Epithelial cell of esophagus (primary cell): Measurements from ENCODE around the gene ZDHHC14.

Source experiments
- DNase-seq: peaks from one replicate; pipeline ENCODE4 v3.0.0; 2010; ENCODE audit warnings: low read depth
- H3K4me3 ChIP-seq: 2 replicates; pipeline ENCODE4 v1.5.1; 2011; ENCODE audit warnings: mild to moderate bottlenecking, low read length, control low read depth
- CTCF ChIP-seq: IDR thresholded peaks from 2 replicates; pipeline ENCODE4 v1.5.1; 2011; ENCODE audit warnings: low read depth, mild to moderate bottlenecking, low read length, control low read depth, inconsistent platforms; ENCODE audit not compliant: insufficient read depth; ENCODE audit errors: missing control alignments

ZDHHC14 gene

GRCh38 chr6:157537556-157537955 is 156.6 kb downstream of the ZDHHC14 start:
- DNase-seq: no peak
- no peak overlapping the region for H3K4me3 ChIP-seq
- TF ChIP-seq CTCF: no peak

GRCh38 chr6:157538168-157538567 is 157.2 kb downstream of the ZDHHC14 start:
- TF ChIP-seq CTCF: no peak
- DNase-seq: no peak
- H3K4me3 ChIP-seq: no peak overlapping the region

GRCh38 chr6:157538698-157539097 is 157.7 kb downstream of the ZDHHC14 start:
- TF ChIP-seq CTCF: no peak

GRCh38 chr6:157539421-157539822 is 158.4 kb downstream of the ZDHHC14 start:
- H3K4me3 ChIP-seq: no peak overlapping the region
- no peak for DNase-seq
- TF ChIP-seq CTCF: no peak

More at GRCh38 chr6:157538698-157539097, 157.7 kb downstream of the ZDHHC14 start:
- DNase-seq: no peak
- no peak overlapping the region for H3K4me3 ChIP-seq

GRCh38 chr6:157539900-157540752 is 159.1 kb downstream of the ZDHHC14 start:
- TF ChIP-seq CTCF: no peak
- H3K4me3 ChIP-seq: no peak overlapping the region
- DNase-seq: no peak

- no peak overlapping the region for H3K4me3 ChIP-seq
- no peak for TF ChIP-seq CTCF
- DNase-seq: no peak
Measured at GRCh38 chr6:157541618-157542413, 160.8 kb downstream of the ZDHHC14 start.
